SU-DHL-6 (cell line): ENCODE results near the gene CCP110.
A peak's percentile ranks its signal among the peaks of the same experiment; 100 is the strongest.

Source experiments
- H2AFZ ChIP-seq: fragments of 200-600 bp; sonication (generic); 2 replicates; pipeline ENCODE4 v1.6.1; 2014; ENCODE audit warnings: low read depth, mild to moderate bottlenecking, moderate library complexity, mixed read lengths, antibody characterized with exemption, low read length; ENCODE audit not compliant: severe bottlenecking
- H3F3A ChIP-seq: fragments of 200-600 bp; shearing (Covaris generic); 2 replicates; pipeline ENCODE4 v1.6.0; 2016; ENCODE audit warnings: antibody characterized with exemption, mild to moderate bottlenecking; ENCODE audit not compliant: insufficient read depth
- H3K27ac ChIP-seq: fragments of 200-600 bp; sonication (generic); 2 replicates; pipeline ENCODE4 v1.5.1; 2016; ENCODE audit warnings: low read depth, mild to moderate bottlenecking, low read length, moderate library complexity, mixed read lengths
- H3K27me3 ChIP-seq: fragments of 200-600 bp; sonication (generic), shearing (Covaris generic); 2 replicates; pipeline ENCODE4 v1.6.0; 2014; ENCODE audit warnings: mild to moderate bottlenecking, low read length
- H3K36me3 ChIP-seq: fragments of 200-600 bp; sonication (generic); 2 replicates; pipeline ENCODE4 v1.6.1; 2014; ENCODE audit warnings: mild to moderate bottlenecking, low read length, mixed read lengths
- H3K4me2 ChIP-seq: fragments of 300-600, 200-600 bp; shearing (Covaris generic), sonication (generic); 2 replicates; pipeline ENCODE4 v1.6.0; 2014; ENCODE audit warnings: low read length, low read depth, mild to moderate bottlenecking; ENCODE audit not compliant: poor library complexity, severe bottlenecking
- H3K4me3 ChIP-seq: fragments of 200-600 bp; sonication (generic); 2 replicates; pipeline ENCODE4 v1.5.1; 2014; ENCODE audit warnings: antibody characterized with exemption, low read length, mild to moderate bottlenecking, mixed read lengths; ENCODE audit not compliant: insufficient read depth, poor library complexity, severe bottlenecking
- H3K79me2 ChIP-seq: fragments of 200-600 bp; sonication (generic); 2 replicates; pipeline ENCODE4 v1.6.1; 2014; ENCODE audit warnings: mild to moderate bottlenecking, low read length, moderate library complexity; ENCODE audit not compliant: insufficient read depth
- H3K9ac ChIP-seq: fragments of 200-600 bp; sonication (generic); 2 replicates; pipeline ENCODE4 v1.7.0; 2014; ENCODE audit warnings: mild to moderate bottlenecking, low read length
- H3K9me2 ChIP-seq: fragments of 200-600 bp; sonication (generic); replicated peaks from 2 replicates; pipeline ENCODE4 v1.6.1; 2014; ENCODE audit warnings: low read length; ENCODE audit not compliant: insufficient read depth
- H3K9me3 ChIP-seq: fragments of 200-600 bp; sonication (generic); 2 replicates; pipeline ENCODE4 v1.6.1; 2014; ENCODE audit warnings: low read length, mixed read lengths; ENCODE audit not compliant: insufficient read depth
- H4K20me1 ChIP-seq: fragments of 200-600 bp; sonication (generic); 2 replicates; pipeline ENCODE4 v1.6.1; 2014; ENCODE audit warnings: low read depth, mild to moderate bottlenecking, antibody characterized with exemption, low read length, moderate library complexity, mixed read lengths
- EZH2phosphoT487 ChIP-seq: fragments of 200-600 bp; sonication (generic), shearing (Covaris generic); conservative IDR thresholded peaks from 2 replicates; pipeline ENCODE4 v1.6.1; 2018; ENCODE audit warnings: mild to moderate bottlenecking, antibody characterized with exemption, low read length, moderate library complexity, mixed read lengths
- TF ChIP-seq, protein P1 (sequence below): fragments of 200-600 bp; sonication (generic); IDR thresholded peaks from one replicate; pipeline ENCODE4 v1.5.1; 2017; ENCODE audit warnings: antibody characterized with exemption, mild to moderate bottlenecking, low read length, moderate library complexity; ENCODE audit not compliant: insufficient read depth, poor library complexity, severe bottlenecking

The CCP110 gene, protein sequence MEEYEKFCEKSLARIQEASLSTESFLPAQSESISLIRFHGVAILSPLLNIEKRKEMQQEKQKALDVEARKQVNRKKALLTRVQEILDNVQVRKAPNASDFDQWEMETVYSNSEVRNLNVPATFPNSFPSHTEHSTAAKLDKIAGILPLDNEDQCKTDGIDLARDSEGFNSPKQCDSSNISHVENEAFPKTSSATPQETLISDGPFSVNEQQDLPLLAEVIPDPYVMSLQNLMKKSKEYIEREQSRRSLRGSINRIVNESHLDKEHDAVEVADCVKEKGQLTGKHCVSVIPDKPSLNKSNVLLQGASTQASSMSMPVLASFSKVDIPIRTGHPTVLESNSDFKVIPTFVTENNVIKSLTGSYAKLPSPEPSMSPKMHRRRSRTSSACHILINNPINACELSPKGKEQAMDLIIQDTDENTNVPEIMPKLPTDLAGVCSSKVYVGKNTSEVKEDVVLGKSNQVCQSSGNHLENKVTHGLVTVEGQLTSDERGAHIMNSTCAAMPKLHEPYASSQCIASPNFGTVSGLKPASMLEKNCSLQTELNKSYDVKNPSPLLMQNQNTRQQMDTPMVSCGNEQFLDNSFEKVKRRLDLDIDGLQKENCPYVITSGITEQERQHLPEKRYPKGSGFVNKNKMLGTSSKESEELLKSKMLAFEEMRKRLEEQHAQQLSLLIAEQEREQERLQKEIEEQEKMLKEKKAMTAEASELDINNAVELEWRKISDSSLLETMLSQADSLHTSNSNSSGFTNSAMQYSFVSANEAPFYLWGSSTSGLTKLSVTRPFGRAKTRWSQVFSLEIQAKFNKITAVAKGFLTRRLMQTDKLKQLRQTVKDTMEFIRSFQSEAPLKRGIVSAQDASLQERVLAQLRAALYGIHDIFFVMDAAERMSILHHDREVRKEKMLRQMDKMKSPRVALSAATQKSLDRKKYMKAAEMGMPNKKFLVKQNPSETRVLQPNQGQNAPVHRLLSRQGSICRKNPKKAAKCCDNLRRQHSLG

DNA sequence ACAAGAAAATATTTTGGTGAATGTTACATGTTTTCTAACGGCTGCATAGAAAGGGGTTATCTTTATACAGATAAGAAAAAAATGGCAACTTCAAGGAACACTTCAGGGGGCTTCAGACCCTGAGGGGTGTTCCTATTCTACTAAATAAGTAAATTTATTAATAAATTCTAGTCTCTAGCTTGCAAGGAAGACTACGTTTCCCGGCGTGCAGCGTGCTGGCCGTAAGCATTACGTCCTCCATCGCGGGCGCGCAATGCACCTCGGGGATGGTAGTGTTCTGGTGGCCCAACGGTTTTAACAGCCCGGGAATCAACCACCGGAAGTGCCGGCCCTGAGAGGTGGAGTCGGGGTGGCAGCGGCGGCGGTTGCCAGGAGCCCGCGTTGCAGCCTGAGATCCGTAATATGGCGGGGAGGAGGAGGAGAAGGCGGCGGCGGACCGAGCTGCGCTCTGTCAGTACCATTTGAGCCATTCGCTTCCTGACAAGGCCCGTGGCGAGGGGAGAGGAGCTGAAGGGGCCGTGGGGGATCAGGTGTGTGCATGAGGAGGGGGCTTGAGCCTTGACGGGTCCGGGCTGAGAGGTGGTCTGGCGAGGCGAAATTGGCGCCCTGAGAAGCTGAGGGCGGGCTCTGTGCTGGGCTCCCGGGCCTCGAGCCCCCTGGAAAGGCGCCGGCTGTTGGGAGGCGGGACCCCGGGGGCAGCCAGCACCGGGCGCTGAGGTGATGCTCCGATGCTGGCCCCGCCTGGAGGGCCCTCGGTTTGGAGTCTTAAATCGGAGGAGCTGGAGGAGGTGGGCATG is at the start of gene CCP110:
TSS of gene CCP110 (plus strand) at position 384 of the 797 bp plus-strand sequence. CDS start 3,940 bp downstream, outside the sequence.
- no peaks in the 10 kb centered on the region for H4K20me1 ChIP-seq
- H3K79me2 ChIP-seq, result peaks cover 53% of the 10 kb centered on the region
- peaks cover 11% of the 10 kb centered on the region; the same call in 1 of the 2 replicates for H3K36me3 ChIP-seq
- peak within 1 kb of the TSS; percentile 45; the same call in 1 of the 2 replicates for H3K27ac ChIP-seq
- H3K27me3 ChIP-seq, result no peaks in the 10 kb centered on the region
- H3K4me3 ChIP-seq, result peak within 1 kb of the TSS; percentile 97
- H3K9me2 ChIP-seq, result no peaks in the 10 kb centered on the region
- TF ChIP-seq, protein P1, sequence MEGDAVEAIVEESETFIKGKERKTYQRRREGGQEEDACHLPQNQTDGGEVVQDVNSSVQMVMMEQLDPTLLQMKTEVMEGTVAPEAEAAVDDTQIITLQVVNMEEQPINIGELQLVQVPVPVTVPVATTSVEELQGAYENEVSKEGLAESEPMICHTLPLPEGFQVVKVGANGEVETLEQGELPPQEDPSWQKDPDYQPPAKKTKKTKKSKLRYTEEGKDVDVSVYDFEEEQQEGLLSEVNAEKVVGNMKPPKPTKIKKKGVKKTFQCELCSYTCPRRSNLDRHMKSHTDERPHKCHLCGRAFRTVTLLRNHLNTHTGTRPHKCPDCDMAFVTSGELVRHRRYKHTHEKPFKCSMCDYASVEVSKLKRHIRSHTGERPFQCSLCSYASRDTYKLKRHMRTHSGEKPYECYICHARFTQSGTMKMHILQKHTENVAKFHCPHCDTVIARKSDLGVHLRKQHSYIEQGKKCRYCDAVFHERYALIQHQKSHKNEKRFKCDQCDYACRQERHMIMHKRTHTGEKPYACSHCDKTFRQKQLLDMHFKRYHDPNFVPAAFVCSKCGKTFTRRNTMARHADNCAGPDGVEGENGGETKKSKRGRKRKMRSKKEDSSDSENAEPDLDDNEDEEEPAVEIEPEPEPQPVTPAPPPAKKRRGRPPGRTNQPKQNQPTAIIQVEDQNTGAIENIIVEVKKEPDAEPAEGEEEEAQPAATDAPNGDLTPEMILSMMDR, result no peak
- TF ChIP-seq EZH2phosphoT487, result no peak
- peak within 1 kb of the TSS; percentile 93 for H2AFZ ChIP-seq
- H3K9me3 ChIP-seq, result no peaks in the 10 kb centered on the region
- H3K4me2 ChIP-seq, result peak within 1 kb of the TSS; percentile 88
- peak within 1 kb of the TSS; percentile 93 for H3K9ac ChIP-seq
- H3F3A ChIP-seq, result peaks cover 10% of the 10 kb centered on the region

DNA sequence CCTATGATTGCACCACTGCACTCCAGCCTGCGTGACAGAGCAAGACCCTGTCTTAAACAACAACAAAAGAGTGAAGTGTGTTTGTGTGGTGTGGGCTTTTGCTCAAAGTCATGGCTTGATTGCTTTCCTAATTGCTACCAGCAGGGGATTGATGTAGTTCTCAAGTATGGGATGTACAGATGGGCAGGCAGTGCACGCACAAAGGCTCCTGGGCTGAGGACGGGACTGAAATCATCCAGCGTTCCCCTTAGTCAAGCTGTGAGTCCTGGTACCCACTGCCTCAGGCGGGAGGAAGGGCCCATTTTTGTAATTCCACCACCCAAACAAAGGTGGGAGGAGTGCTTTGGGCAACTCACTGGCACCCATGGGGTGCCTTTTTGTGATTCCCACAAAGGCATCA is 49.1 kb upstream of the CCP110 start:
- no peaks in the 10 kb centered on the region for H3K27me3 ChIP-seq
- no peaks in the 10 kb centered on the region for H3K9me3 ChIP-seq
- no peaks in the 10 kb centered on the region for H3K79me2 ChIP-seq
- no peak overlapping the region for H3K9ac ChIP-seq
- no peaks in the 10 kb centered on the region for H4K20me1 ChIP-seq
- H3F3A ChIP-seq, result no peaks in the 10 kb centered on the region
- H2AFZ ChIP-seq, result no peak overlapping the region
- H3K9me2 ChIP-seq, result no peaks in the 10 kb centered on the region
- H3K27ac ChIP-seq, result no peak overlapping the region
- no peak overlapping the region for H3K4me3 ChIP-seq
- no peaks in the 10 kb centered on the region for H3K36me3 ChIP-seq
- H3K4me2 ChIP-seq, result no peak overlapping the region
- no peak for TF ChIP-seq EZH2phosphoT487
- TF ChIP-seq, protein P1, result no peak

DNA sequence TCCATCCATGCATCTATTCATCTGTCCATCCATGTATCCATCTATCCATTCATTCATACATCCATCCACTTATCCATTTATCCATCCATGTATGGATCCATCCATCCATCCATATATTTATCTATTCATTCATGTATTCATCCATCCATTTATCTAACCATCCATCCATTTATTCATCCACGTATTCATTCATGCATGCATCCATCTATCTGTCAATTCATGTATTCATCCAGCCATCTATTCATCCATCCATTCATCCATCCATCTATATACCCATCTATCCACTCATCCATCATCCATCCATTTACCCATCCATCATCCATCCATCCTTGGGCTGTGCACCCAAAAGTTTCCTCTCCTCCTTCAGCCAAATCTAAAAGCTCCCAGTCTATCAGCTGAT is 45.2 kb upstream of the CCP110 start:
- no peak overlapping the region for H3K9ac ChIP-seq

More for the DNA sequence above, 45.2 kb upstream of the CCP110 start:
- H3K4me3 ChIP-seq, result no peak overlapping the region
- no peaks in the 10 kb centered on the region for H3K36me3 ChIP-seq
- H4K20me1 ChIP-seq, result no peaks in the 10 kb centered on the region
- no peak overlapping the region for H3K4me2 ChIP-seq
- H3K27me3 ChIP-seq, result no peaks in the 10 kb centered on the region
- no peaks in the 10 kb centered on the region for H3K79me2 ChIP-seq
- H2AFZ ChIP-seq, result no peak overlapping the region
- TF ChIP-seq, protein P1, result no peak
- TF ChIP-seq EZH2phosphoT487, result no peak
- H3F3A ChIP-seq, result no peaks in the 10 kb centered on the region
- H3K9me3 ChIP-seq, result no peaks in the 10 kb centered on the region
- no peak overlapping the region for H3K27ac ChIP-seq
- no peaks in the 10 kb centered on the region for H3K9me2 ChIP-seq
